ENCODE measurements around the gene SDK1. TPM values are rescaled to one million over a fixed set of nuclear protein-coding genes. Genes with fewer than 3 reads are reported as not detected.

SDK1 gene
- total and polyA plus RNA-seq, 4 donors: 0.12 to 0.47 (median 0.36) TPM

DNA sequence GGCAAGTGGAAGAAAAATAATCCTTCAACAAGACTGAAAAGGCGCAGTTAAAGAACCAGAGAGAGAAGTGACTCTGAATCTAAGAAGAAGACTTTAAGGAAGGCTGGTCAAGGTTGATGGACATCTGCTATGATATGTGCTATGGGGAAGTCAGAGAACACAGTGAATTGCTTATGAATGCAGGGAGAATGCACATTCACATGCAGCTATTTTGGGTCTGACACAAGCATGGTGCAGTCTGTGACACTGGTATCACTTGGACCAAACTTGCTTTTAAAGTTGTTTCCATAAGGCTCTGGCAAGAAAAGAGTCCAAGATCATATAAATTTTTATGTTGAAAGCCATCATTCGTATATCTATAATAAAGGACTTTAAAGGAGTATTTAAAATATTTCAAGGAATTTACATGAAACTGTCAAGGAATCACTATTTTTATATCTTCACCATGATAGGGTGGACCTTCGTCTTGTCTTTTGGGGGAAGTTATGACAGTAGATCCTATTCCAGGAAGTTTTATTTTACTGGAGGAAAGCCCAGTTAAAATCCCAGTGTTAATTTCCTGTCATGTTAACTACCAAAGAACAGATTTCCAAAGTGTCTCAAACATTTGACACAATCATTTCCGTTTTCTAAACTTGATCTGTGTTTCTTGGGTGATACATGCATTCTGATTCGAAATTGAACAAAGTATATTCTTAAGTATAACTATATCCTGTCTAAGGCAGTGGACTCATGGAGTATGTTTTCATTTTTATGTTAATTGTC is 239.6 kb downstream of the SDK1 start (continued):
- TF ChIP-seq, protein P1, sequence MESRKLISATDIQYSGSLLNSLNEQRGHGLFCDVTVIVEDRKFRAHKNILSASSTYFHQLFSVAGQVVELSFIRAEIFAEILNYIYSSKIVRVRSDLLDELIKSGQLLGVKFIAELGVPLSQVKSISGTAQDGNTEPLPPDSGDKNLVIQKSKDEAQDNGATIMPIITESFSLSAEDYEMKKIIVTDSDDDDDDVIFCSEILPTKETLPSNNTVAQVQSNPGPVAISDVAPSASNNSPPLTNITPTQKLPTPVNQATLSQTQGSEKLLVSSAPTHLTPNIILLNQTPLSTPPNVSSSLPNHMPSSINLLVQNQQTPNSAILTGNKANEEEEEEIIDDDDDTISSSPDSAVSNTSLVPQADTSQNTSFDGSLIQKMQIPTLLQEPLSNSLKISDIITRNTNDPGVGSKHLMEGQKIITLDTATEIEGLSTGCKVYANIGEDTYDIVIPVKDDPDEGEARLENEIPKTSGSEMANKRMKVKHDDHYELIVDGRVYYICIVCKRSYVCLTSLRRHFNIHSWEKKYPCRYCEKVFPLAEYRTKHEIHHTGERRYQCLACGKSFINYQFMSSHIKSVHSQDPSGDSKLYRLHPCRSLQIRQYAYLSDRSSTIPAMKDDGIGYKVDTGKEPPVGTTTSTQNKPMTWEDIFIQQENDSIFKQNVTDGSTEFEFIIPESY (IDR thresholded peaks at IDR 0.05): no peak
- TF ChIP-seq, protein P2, sequence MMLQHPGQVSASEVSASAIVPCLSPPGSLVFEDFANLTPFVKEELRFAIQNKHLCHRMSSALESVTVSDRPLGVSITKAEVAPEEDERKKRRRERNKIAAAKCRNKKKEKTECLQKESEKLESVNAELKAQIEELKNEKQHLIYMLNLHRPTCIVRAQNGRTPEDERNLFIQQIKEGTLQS (IDR thresholded peaks at IDR 0.05): no peak
- TF ChIP-seq HNF4A (conservative IDR thresholded peaks at IDR 0.05) (no peak), RAD21 (IDR thresholded peaks at IDR 0.05) (no peak)

DNA sequence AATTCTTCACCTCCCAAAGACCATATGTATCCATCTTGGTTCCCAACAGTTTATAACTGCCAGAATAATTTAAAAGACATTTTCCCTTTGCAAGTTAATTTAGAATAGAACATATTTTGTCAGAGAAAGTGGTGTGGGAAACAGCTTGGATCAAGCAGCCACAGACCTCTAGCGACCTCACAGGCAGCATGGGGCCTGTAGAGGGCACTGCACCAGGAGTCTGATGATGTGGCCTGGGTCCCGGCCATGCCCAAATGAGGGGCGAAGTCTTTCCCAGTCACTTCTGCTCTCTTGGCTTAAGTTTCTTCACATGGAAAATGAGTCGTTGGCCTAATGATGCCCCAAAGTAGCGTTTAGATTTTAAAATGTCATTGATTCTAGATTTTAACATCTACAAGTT is 243.2 kb downstream of the SDK1 start:
- no peaks in the 10 kb centered on the region for H3K27me3 ChIP-seq (ENCODE audit: control insufficient read depth in 4 of 4, insufficient read depth in 4 of 4, low read length in 3 of 4)
- H3K36me3 ChIP-seq (ENCODE audit: control insufficient read depth in 4 of 4, insufficient read depth in 3 of 4, low read depth in 1 of 4, low read length in 3 of 4): no peaks in the 10 kb centered on the region
- no peak for DNase-seq (ENCODE audit: low spot score)
- no peak overlapping the region for H3K9ac ChIP-seq (ENCODE audit: low read depth in 1 of 2, low read length in 2 of 2)
- TF ChIP-seq HNF4A (conservative IDR thresholded peaks at IDR 0.05): no peak
- TF ChIP-seq, protein P3, sequence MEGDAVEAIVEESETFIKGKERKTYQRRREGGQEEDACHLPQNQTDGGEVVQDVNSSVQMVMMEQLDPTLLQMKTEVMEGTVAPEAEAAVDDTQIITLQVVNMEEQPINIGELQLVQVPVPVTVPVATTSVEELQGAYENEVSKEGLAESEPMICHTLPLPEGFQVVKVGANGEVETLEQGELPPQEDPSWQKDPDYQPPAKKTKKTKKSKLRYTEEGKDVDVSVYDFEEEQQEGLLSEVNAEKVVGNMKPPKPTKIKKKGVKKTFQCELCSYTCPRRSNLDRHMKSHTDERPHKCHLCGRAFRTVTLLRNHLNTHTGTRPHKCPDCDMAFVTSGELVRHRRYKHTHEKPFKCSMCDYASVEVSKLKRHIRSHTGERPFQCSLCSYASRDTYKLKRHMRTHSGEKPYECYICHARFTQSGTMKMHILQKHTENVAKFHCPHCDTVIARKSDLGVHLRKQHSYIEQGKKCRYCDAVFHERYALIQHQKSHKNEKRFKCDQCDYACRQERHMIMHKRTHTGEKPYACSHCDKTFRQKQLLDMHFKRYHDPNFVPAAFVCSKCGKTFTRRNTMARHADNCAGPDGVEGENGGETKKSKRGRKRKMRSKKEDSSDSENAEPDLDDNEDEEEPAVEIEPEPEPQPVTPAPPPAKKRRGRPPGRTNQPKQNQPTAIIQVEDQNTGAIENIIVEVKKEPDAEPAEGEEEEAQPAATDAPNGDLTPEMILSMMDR (IDR thresholded peaks at IDR 0.05; ENCODE audit: low read depth, low read length, missing input control): no peak
- H3K9me3 ChIP-seq (ENCODE audit: control insufficient read depth in 4 of 4, low read length in 3 of 4): no peaks in the 10 kb centered on the region
- no peak overlapping the region for H3K27ac ChIP-seq (ENCODE audit: low read depth in 1 of 2, low read length in 2 of 2)
- no peaks in the 10 kb centered on the region for H3K4me1 ChIP-seq (ENCODE audit: control insufficient read depth in 4 of 4, insufficient read depth in 4 of 4, low read length in 3 of 4)
- 74% methylated on average over 5 of the region's 5 CpGs for WGBS
- no peak overlapping the region for H3K4me3 ChIP-seq (ENCODE audit: low read depth in 1 of 3, low read length in 3 of 3)

DNA sequence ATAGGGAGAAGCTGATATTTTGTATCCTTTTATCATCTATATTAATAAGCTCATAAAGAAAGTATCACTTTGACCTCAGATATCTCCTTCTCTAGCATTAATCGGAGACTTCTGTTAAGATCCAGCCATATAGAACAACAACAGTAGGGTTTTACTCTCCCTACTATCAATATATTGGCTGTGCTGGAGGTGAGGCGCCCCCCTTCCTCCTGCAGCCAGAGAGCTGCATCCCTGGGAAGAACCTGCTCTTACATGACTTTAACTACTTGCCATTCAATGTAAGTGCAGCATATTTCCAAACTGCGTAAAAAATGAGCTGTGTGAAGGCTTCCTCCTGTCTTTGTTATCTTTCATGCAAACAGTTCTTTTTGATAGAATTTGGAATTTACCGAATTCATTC is 247.8 kb downstream of the SDK1 start:
- H3K4me1 ChIP-seq (ENCODE audit: control insufficient read depth in 4 of 4, insufficient read depth in 4 of 4, low read length in 3 of 4): no peaks in the 10 kb centered on the region
- peaks cover 0 to 5% (median under 1%) of the 10 kb centered on the region in 4 donors for H3K9me3 ChIP-seq (ENCODE audit: control insufficient read depth in 4 of 4, low read length in 3 of 4)
- H3K4me3 ChIP-seq (ENCODE audit: low read depth in 1 of 3, low read length in 3 of 3): no peak overlapping the region
- H3K36me3 ChIP-seq (ENCODE audit: control insufficient read depth in 4 of 4, insufficient read depth in 3 of 4, low read depth in 1 of 4, low read length in 3 of 4): no peaks in the 10 kb centered on the region
- no peak overlapping the region for H3K9ac ChIP-seq (ENCODE audit: low read depth in 1 of 2, low read length in 2 of 2)
- TF ChIP-seq RAD21 (IDR thresholded peaks at IDR 0.05) (no peak), JUND (IDR thresholded peaks at IDR 0.05) (no peak), HNF4G (IDR thresholded peaks at IDR 0.05) (no peak), TAF1 (conservative IDR thresholded peaks at IDR 0.05) (no peak), YY1 (IDR thresholded peaks at IDR 0.05) (no peak), FOXA2 (IDR thresholded peaks at IDR 0.05) (no peak), NR2F2 (IDR thresholded peaks at IDR 0.05) (no peak), RXRA (IDR thresholded peaks at IDR 0.05) (no peak)
- TF ChIP-seq, protein P4, sequence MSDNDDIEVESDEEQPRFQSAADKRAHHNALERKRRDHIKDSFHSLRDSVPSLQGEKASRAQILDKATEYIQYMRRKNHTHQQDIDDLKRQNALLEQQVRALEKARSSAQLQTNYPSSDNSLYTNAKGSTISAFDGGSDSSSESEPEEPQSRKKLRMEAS (IDR thresholded peaks at IDR 0.05): no peak
- H3K27ac ChIP-seq (ENCODE audit: low read depth in 1 of 2, low read length in 2 of 2): no peak overlapping the region
- no peak for DNase-seq (ENCODE audit: low spot score)
- WGBS: 68% methylated on average over 4 of the region's 4 CpGs
- H3K27me3 ChIP-seq (ENCODE audit: control insufficient read depth in 4 of 4, insufficient read depth in 4 of 4, low read length in 3 of 4): no peaks in the 10 kb centered on the region

Measured in liver (tissue), 9 donors.